Osteocyte (in vitro differentiated cells): ENCODE data around the gene ALK. TPM values are rescaled to one million over a fixed set of nuclear protein-coding genes. Genes with fewer than 3 reads are reported as not detected.
"Not testable (repeated sequence)": the region's sequence is repeated elsewhere in the genome, so short reads cannot be mapped to it uniquely, and the experiment has no call there.

Experiments
- DNase-seq: peaks from one replicate; pipeline ENCODE4 v3.0.0; 2021; ENCODE audit warnings: mixed read lengths; ENCODE audit not compliant: unreplicated experiment; ENCODE audit errors: extremely low spot score
- H3K27ac Mint-ChIP-seq: one replicate; pipeline ENCODE4 v1.8.0; 2021; ENCODE audit warnings: mild to moderate bottlenecking, mixed read lengths; ENCODE audit not compliant: unreplicated experiment
- H3K27me3 Mint-ChIP-seq: one replicate; pipeline ENCODE4 v1.8.0; 2021; ENCODE audit warnings: mixed read lengths; ENCODE audit not compliant: unreplicated experiment
- H3K36me3 Mint-ChIP-seq: one replicate; pipeline ENCODE4 v1.8.0; 2021; ENCODE audit warnings: mixed read lengths; ENCODE audit not compliant: unreplicated experiment
- H3K4me1 Mint-ChIP-seq: one replicate; pipeline ENCODE4 v1.8.0; 2021; ENCODE audit warnings: mixed read lengths; ENCODE audit not compliant: unreplicated experiment
- H3K4me3 Mint-ChIP-seq: one replicate; pipeline ENCODE4 v1.8.0; 2021; ENCODE audit warnings: mild to moderate bottlenecking, moderate library complexity, mixed read lengths; ENCODE audit not compliant: unreplicated experiment
- H3K9me3 Mint-ChIP-seq: one replicate; pipeline ENCODE4 v1.8.0; 2021; ENCODE audit warnings: mixed read lengths; ENCODE audit not compliant: unreplicated experiment
- CTCF ChIP-seq: fragments of 200-600 bp; sonication (generic); IDR thresholded peaks from 2 replicates; pipeline ENCODE4 v1.5.0; 2021; ENCODE audit warnings: antibody characterized with exemption, mild to moderate bottlenecking, moderate library complexity
- total RNA-seq: library from RNA; stranded (reverse); gene quantifications from 2 replicates; pipeline ENCODE4 v1.2.1, GENCODE V29; 2021

ALK gene
- total RNA-seq, 1 donor from 2014 or later: not detected

DNA sequence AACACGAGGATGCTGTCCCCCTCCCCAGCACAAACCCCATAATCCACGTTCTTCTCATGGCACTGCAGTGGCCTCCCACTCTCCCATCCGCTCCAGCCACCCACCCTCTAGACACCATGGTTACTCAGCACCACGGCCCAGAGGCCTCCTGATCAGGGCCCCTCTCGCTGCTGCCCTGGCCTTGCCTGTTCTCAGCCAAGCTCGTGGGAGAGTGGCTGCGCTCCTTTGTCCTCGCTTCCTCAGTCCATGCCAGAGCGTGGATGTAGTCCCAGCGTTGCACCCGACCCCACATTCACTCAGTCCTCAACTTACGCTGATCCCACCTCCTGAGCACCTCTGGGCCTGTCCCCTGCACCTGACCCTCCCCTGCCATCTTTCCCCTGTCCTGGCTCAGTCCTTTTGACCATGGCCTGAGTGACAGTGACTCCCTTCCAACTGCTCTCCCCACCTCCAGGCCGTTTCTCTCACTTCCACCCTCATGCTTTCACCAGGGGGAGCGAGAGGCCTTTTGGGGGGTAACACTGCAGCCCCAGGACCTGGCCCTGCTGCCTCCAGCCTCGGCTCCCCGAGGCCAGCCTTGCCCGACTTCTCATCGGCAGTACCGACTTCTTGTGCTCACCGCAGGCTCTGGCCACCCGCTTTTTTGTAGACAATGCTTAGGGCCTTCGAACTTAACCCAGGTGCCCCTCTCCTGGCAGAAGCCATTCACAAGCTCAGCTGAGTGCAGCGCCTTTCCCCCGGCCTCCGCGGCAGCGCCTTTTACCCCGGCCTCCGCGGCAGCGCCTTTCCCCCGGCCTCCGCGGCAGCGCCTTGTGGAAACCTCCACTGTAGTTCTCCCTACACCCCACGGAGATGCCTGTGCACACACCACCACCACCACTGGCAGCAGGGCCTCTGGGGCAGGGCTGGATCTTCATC lies 674.7 kb downstream of the ALK start:
- H3K27me3 Mint-ChIP-seq: peaks cover 4% of the 10 kb centered on the region
- DNase-seq: no peak
- no peak overlapping the region for H3K4me3 Mint-ChIP-seq
- H3K27ac Mint-ChIP-seq: no peak overlapping the region
- no peaks in the 10 kb centered on the region for H3K9me3 Mint-ChIP-seq
- H3K36me3 Mint-ChIP-seq: no peaks in the 10 kb centered on the region
- TF ChIP-seq CTCF: no peak
- H3K4me1 Mint-ChIP-seq: no peaks in the 10 kb centered on the region

DNA sequence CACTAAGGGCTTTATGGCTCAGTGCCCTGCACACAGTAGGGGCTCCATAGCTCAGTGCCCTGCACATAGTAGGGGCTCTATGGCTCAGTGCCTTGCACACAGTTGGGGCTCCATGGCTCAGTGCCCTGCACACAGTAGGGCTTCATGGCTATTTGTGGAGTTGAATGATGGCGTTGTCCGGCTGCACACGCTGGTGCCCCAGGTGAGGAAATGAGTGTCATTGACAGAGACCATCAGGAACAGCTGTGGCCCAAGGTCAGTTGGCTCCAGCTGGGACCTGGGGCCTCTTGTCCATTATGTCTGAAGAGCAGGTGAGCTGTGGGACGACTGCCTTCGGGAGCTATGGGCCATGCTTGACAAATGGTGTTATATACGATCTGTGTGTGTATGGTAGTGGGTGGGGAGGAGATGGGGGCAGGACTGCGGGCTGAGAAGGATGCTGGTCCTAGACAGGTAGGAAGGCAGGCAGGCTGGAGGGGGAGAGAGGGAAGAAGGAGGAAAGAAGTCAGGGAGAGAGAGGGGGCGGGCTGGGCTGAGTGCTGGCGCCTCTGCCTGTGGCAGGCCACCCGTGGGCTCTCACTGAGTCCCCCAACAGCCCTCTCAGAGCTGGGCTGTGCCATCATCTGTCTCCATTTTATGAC lies 675.5 kb downstream of the ALK start:
- peaks cover 4% of the 10 kb centered on the region for H3K27me3 Mint-ChIP-seq
- TF ChIP-seq CTCF: no peak
- H3K9me3 Mint-ChIP-seq: no peaks in the 10 kb centered on the region
- no peak overlapping the region for H3K27ac Mint-ChIP-seq
- DNase-seq: no peak
- no peak overlapping the region for H3K4me3 Mint-ChIP-seq
- no peaks in the 10 kb centered on the region for H3K4me1 Mint-ChIP-seq
- no peaks in the 10 kb centered on the region for H3K36me3 Mint-ChIP-seq

DNA sequence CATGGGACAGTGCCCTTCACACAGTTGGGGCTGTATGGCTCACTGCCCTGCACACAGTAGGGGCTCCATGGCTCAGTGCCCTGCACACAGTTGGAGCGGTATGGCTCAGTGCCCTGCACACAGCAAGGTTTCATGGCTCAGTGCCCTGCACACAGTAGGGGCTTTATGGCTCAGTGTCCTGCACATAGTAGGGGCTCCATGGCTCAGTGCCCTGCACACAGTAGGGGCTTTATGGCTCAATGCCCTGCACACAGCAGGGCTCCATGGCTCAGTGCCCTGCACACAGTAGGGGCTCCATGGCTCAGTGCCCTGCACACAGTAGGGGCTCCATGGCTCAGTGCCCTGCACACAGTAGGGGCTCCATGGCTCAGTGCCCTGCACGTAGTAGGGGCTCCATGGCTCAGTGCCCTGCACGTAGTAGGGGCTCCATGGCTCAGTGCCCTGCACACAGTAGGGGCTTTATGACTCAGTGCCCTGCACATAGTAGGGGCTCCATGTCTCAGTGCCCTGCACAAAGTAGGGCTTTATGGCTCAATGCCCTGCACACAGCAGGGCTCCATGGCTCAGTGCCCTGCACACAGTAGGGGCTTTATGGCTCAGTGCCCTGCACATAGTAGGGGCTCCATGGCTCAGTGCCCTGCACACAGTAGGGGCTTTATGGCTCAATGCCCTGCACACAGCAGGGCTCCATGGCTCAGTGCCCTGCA lies 676.2 kb downstream of the ALK start:
- not testable (repeated sequence) for DNase-seq, H3K27ac Mint-ChIP-seq, H3K36me3 Mint-ChIP-seq, H3K4me3 Mint-ChIP-seq, H3K4me1 Mint-ChIP-seq, H3K27me3 Mint-ChIP-seq, H3K9me3 Mint-ChIP-seq

- Mint-ChIP-seq H3K27me3 (peaks cover 7% of the 10 kb centered on the region), H3K36me3 (no peaks in the 10 kb centered on the region), H3K4me3 (no peak overlapping the region), H3K4me1 (no peaks in the 10 kb centered on the region), H3K27ac (no peak overlapping the region), H3K9me3 (no peaks in the 10 kb centered on the region)
- DNase-seq: no peak
- TF ChIP-seq CTCF: no peak
Measured at GRCh38 chr2:29242621-29243375, 678.6 kb downstream of the ALK start.

DNA sequence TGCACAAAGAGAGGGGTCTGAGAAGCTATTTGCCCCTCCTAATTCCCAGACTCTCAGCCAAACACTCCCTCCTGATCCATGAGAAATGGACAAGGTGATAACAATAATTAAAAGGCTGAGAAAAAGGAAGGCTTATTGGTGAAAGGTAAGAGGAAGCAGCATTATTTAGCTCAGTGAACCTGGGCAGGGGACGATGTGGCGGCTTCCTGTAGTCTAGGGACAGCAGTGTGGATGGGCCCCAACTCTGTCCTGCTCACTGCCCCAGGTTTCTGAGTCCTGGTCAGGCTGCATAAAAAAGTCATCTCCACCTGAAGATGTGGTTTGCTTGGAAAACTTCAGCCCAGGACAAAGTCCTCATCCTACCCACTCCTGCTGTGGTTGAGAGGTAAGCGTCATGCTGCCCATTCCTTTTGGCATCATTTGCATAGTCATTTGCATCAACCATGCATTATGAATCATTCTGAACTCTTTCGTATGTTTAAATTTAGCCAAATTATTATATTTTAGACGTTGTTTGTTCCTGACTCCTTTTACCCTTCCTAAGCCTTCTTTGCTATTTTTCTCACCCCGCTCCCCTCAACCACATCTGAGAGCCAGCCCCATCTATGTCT lies 679.3 kb downstream of the ALK start:
- Mint-ChIP-seq H3K9me3 (no peaks in the 10 kb centered on the region), H3K4me3 (no peak overlapping the region)

More for the DNA sequence above, 679.3 kb downstream of the ALK start:
- no peak for TF ChIP-seq CTCF
- DNase-seq: no peak
- Mint-ChIP-seq H3K4me1 (no peaks in the 10 kb centered on the region), H3K27ac (no peak overlapping the region), H3K36me3 (no peaks in the 10 kb centered on the region), H3K27me3 (peaks cover 8% of the 10 kb centered on the region)
